Measurements from ENCODE around the gene G6PD.

The G6PD gene

DNA sequence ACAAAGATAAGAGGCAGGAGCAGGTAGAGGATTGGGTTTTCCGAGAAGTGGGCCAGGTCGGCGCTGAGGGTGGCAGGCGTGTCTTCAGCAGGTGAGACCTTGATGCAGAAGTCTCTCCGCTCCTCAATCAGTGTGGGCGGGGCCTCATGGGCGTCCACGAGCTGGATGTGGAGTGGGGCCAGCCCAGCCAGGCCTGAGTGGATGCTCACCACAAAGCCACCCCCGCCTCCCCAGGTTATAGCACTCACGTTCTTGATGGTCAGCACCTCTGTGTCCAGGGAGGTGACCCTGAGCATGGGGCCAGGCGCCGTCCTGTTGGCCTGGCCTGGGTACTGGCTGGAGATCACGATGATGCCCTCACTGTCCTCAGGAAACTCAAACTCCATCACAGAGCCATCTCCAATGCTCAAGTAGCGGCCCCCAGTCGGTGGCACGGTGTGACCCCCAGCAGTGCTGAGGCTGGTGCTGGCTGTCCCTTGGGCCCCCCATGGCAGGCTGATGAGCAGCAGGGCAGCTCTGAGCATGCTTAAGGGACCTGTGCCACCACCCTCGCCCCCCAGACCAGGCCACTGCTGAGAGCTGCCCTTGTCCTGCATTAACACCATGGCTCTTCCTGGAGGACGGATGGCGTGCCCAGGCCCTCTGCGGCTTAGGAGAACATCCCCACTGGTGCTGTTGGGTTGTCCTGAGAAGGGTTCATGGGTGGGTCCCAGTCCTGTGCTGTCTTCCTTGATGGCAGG is 58.1 kb downstream of the G6PD start:
- in situ Hi-C loops (cut with MboI; ENCODE audit: low sequenced_read_pairs), result no loop called here

DNA sequence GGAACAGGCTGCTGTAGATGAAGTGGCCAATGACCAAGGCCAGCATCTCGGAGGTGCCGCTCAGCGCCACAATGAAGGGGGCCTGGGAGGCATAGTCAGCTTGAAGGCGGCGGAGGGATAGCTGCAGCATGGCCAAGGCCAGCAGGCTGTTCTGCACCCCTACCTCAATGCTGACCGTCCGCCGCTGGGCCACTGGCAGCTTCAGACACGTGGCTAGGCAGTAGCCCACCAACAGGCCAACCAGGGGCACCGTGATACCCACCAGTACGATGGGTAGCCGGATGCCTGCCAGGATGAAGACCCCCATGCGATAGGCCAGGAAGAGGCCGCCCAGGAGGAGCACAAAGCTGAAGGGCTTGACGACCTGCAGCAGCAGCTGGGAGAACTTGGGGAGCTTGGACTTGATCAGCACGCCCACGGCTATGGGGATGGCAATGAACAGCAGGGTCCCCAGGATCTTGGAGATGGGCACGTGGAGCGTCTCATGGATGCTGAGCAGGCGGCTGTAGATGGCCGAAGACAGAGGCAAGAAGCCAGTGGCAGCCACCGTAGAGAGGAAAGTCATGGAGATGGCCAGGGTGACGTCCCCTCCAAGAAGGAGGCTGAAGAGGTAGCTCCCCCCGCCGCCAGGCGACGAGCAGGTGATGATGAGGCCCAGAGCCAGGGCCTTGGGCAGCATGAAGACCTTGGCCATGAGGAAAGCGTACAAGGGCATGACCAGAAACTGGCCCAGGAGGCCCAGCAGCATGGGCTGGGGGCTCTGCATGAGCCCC is 58.9 kb downstream of the G6PD start:
- in situ Hi-C loops (cut with MboI; ENCODE audit: low sequenced_read_pairs), result no loop called here

DNA sequence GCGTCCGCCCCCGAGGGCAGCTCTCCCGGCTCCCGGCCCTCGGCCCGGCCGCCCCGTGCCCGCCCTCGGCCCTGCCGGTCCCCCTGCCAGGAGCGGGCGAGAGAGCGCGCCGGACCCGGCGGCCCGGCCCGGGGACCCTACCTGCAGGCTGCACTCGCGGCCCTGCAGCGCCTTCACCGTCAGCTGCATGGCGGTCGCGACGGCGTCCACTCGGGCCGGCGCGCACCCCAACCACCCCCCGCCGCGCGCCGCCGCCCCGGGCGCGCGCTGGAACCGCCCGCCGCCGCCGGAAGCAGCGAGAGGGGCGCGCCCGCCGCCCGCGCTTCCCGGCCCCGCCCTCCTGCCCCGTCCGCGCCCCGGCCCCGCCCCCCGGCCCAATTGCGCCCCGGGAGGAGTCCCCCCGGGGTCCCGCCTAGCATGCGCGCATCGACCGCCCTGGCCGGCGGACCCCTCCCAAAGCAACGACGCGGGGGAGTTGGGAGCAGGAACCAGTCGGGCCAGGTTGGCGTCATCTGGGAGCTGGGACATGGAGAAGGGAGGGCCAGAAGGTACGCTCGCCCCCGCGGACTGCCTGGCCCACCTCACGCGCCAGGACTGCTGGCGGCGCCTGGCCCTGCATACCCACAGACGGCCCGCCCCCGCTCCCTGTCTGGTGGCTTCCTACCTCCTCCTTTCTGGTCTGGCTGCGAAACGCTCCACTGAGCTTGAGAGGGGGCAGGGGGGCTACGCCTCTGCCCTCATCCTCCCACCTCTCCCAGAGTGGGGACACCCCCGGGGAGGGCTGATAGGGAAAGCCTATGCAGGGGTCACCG is 60.0 kb downstream of the G6PD start, which contains the start of gene UBL4A:
UBL4A (minus strand) TSS at position 220 of the 812 bp plus-strand sequence; CDS start at position 189, 31 bp downstream.
- in situ Hi-C loops (cut with MboI; ENCODE audit: low sequenced_read_pairs), result no loop called here

DNA sequence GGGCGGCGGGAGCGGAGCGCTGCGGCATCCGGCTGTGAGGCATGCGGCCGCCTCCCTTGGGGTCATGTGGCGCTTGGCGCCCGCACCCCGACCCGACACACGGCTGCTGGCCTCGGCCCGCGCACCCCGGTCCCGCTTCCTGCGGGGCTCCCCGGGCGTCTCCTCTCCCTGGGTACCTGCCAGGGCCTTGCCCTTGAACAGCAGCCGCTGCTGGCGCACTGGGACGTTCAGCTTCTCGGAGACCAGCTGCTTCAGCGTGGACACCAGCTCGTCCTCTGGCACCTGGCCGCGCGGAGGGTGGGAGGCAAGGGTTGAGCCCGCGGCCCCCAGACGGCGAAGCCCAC is 60.6 kb downstream of the G6PD start:
- in situ Hi-C loops (cut with MboI; ENCODE audit: low sequenced_read_pairs), result no loop called here

DNA sequence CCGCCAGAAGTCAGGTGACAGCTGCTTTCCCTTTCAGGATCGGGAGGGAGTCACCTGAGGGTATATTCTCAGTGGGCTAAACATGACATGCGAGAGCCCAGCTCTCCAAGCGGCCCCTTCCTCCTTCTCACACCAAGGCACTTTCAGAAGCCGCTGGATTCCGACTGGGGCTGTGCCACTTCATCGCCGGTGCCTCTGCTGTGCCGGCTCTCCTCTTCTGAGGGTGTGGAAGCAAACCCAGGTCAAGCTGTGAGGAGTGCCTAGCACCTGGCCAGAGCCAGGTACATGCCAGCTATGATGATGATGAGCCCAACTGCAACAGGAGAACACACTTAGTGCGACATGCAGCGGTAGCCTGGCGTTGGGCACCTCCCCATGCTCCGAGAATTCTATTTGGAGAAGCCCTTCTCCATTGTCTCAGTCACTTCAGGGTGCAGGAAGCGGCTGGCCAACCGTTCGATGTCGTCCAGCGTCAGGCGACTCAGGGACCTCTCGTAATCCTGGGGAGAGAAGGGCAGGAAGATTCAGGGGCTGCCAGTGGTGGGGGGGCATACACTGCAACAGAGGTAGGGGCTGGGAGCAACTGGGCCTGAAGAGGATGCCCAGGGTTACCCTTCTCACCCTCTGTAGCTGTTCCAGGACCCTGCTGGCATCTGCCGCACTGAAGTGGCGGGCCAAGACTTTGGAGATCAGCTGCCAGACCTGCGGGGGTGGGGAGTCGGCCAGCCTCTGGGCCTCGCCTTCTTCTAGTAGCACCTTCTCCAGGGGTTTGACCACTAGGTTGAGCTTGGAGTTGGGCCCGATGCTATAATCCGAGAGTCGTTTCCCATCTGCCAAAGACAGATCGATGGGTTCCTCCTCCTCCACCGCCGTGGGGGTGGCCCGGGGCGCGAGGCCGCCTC is 61.2 kb downstream of the G6PD start:
- in situ Hi-C loops (cut with MboI; ENCODE audit: low sequenced_read_pairs), result no loop called here

DNA sequence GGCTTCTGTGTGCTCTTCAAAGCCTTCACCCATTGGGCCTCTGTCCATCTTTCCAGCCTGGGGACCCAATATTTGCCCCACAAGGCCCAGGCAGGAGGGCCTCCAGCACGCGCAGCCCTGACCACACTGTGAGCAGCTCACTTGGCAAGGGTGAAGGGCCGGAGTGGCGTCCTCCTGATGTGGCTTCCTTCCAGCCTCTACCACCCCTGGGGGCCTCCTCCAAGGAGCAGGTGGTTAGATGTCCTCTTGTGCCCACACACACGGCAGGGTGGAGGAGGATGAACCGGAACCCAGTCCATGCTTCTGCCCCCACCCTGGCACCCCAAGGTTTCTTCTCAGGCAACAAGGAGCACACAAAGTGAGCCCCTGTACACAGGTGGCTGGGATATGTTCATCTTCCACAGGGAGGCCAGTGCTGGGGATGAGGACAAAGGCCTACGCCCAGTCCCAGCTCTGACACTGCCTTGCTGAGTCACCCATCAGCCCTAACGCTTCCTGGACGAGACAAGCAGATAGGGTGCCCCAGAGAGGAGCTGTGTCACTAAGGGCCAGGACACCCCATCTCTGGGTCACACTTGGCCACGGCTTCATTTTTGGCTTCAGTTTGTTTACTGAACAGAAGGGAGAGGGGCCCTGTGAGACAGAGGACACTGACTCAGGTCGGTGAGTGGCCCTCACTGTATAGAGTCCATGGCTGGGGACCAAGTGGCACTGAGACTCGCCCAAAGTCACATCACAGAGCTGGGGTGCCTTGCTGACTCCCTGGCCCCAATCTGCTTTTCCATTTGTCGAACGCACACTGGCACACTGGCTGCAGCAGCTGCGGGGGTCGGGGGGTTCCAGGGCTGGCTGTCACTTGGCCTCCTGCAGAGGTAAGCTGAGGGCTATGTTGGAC is 62.1 kb downstream of the G6PD start:
- in situ Hi-C loops (cut with MboI; ENCODE audit: low sequenced_read_pairs), result no loop called here

DNA sequence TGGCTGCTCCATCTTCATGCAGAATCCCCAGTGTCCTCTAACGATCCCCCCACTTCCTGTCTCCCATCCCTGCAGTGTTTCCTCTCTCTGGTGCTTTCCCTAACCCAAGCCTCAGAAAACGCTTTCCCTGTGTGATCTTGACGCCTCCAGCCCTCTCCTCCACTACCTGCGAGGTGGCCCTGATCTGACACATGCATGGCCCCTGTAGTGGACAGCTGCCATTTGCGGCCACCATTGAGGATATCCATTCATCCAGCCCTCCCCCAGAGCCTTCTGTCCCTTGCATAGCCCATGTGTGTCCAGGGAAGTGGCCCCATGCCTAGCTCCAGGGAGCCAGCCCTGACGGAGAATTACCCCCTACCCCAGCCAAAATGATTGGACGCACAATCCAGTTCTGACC is 63.3 kb downstream of the G6PD start:
- in situ Hi-C loops (cut with MboI; ENCODE audit: low sequenced_read_pairs), result no loop called here

DNA sequence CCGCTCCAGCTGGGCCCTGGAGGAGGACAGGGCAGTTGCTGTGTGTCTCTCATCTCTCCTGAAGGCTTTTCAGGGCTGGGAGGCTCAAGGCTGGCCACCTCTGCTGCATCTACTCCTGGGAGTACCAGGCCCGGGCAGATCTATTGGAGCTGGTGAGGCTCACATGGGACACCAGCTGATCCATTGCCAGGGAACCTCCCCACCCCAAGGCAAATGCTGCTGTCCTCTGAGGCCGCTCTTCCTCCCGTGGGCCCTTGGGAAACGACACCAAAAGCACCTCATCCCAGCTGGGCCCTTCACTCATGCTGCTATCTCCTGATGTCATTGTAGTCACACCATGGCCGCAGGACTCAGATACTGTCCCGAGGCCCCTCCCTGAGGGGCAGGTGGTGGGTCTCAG is 63.9 kb downstream of the G6PD start:
- in situ Hi-C loops (cut with MboI; ENCODE audit: low sequenced_read_pairs), result no loop called here

DNA sequence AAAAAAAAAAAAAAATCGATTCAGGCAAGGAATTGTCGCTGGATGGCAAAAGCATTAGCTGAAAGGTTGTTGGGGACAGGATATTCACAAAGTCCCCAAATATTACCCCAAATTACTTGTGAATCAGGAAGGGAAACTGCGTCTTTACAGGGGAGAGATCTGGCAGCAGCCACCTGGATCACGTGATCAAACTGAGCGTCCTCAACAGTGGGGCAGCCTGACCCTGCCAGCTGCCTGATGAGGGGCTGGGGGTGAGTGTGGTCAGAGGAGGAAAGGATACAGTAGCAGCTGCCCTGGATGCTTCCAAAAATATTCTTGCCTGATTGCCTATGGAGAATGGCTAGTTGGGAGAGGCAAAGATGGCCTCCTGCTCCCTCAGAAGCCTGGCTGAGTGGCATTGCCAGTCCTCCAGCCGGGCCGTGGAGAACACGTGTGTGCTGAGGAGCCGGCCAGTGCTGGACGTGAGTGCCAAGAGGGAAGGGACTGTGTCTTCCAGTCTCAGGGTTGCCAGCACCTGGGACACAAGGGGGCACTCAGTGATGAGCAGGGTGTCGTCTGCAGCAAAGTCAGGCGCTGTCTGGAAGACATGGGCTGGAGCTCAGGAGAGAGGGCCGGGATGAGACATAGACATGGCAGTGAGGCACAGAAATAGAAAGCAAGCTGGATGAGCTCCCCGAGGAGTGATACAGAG is 64.6 kb downstream of the G6PD start:
- in situ Hi-C loops (cut with MboI; ENCODE audit: low sequenced_read_pairs), result no loop called here

Measured in HL-60/S4 treated with phorbol 12-myristate 13-acetate at 8.2 ng/mL for 4 days and 3 days (cell line).